Neural progenitor cell (in vitro differentiated cells): ENCODE measurements around the gene RARG. TPM values are rescaled to one million over a fixed set of nuclear protein-coding genes. Genes with fewer than 3 reads are reported as not detected.

ENCODE experiments used
- DNase-seq: peaks from one replicate; pipeline ENCODE4 v3.0.0-alpha.2; 2016; ENCODE audit warnings: low spot score
- H2AFZ ChIP-seq: fragments of 200-600 bp; sonication (generic); replicated peaks from 2 replicates; pipeline ENCODE4 v1.6.1; 2016; ENCODE audit warnings: antibody characterized with exemption
- H3F3A ChIP-seq: fragments of 200-600 bp; sonication (generic); 2 replicates; pipeline ENCODE4 v1.6.1; 2016; ENCODE audit warnings: antibody characterized with exemption, low read depth
- H3K27ac ChIP-seq: fragments of 200-600 bp; sonication (generic); 2 replicates; pipeline ENCODE4 v1.5.1; 2016; ENCODE audit warnings: mild to moderate bottlenecking
- H3K27me3 ChIP-seq: fragments of 200-600 bp; sonication (generic); 2 replicates; pipeline ENCODE4 v1.6.1; 2016; ENCODE audit warnings: mild to moderate bottlenecking, moderate library complexity
- H3K36me3 ChIP-seq: fragments of 200-600 bp; sonication (generic); 2 replicates; pipeline ENCODE4 v1.5.1; 2016
- H3K4me1 ChIP-seq: fragments of 200-600 bp; sonication (generic); 2 replicates; pipeline ENCODE4 v1.6.1; 2016; ENCODE audit warnings: mixed run types
- H3K4me2 ChIP-seq: fragments of 200-600 bp; sonication (generic); 2 replicates; pipeline ENCODE4 v1.6.1; 2016
- H3K4me3 ChIP-seq: fragments of 200-600 bp; sonication (generic); 2 replicates; pipeline ENCODE4 v1.5.1; 2016
- H3K79me2 ChIP-seq: fragments of 200-600 bp; sonication (generic); 2 replicates; pipeline ENCODE4 v1.6.1; 2016; ENCODE audit warnings: low read depth
- H3K9ac ChIP-seq: fragments of 200-600 bp; sonication (generic); 2 replicates; pipeline ENCODE4 v1.6.1; 2016
- H3K9me3 ChIP-seq: fragments of 200-600 bp; sonication (generic); 2 replicates; pipeline ENCODE4 v1.5.1; 2016; ENCODE audit warnings: low read depth
- H4K20me1 ChIP-seq: fragments of 200-600 bp; sonication (generic); 2 replicates; pipeline ENCODE4 v1.6.1; 2016; ENCODE audit warnings: low read depth
- H3K27ac Mint-ChIP-seq: 3 replicates; pipeline ENCODE4 v1.8.0; 2021; ENCODE audit warnings: mixed read lengths
- H3K27me3 Mint-ChIP-seq: 2 replicates; pipeline ENCODE4 v1.8.0; 2022; ENCODE audit warnings: low read depth, mild to moderate bottlenecking, inconsistent platforms, moderate library complexity, mixed read lengths; ENCODE audit not compliant: insufficient read depth
- H3K36me3 Mint-ChIP-seq: 3 replicates; pipeline ENCODE4 v1.8.0; 2021; ENCODE audit warnings: mixed read lengths
- H3K4me1 Mint-ChIP-seq: 3 replicates; pipeline ENCODE4 v1.8.0; 2021; ENCODE audit warnings: mixed read lengths
- H3K4me3 Mint-ChIP-seq: 3 replicates; pipeline ENCODE4 v1.8.0; 2021; ENCODE audit warnings: mild to moderate bottlenecking, moderate library complexity, mixed read lengths
- H3K9me3 Mint-ChIP-seq: 3 replicates; pipeline ENCODE4 v1.8.0; 2020; ENCODE audit warnings: mixed read lengths
- CTCF ChIP-seq: fragments of 200-600 bp; sonication (generic); IDR thresholded peaks from 2 replicates; pipeline ENCODE4 v1.5.1; 2017; ENCODE audit warnings: antibody characterized with exemption, mild to moderate bottlenecking
- EZH2 ChIP-seq: fragments of 200-600 bp; sonication (generic); IDR thresholded peaks from 2 replicates; pipeline ENCODE4 v1.6.1; 2017; ENCODE audit warnings: antibody characterized with exemption, mild to moderate bottlenecking, moderate library complexity
- EZH2phosphoT487 ChIP-seq: fragments of 200-600 bp; sonication (generic); IDR thresholded peaks from 2 replicates; pipeline ENCODE4 v1.6.1; 2017; ENCODE audit warnings: antibody characterized with exemption
- total RNA-seq: library from RNA; depleted of rRNA; stranded (reverse); fragments of >200 nt; gene quantifications from 2 replicates; pipeline ENCODE4 v1.2.3, GENCODE V29; 2015; ENCODE audit warnings: low replicate concordance

RARG gene
- total RNA-seq, 1 donor from 2014 or later: 17.0 TPM

- Histone ChIP-seq H2AFZ (no peak overlapping the region), H3K4me1 (peaks cover 50% of the 10 kb centered on the region), H4K20me1 (no peaks in the 10 kb centered on the region), H3F3A (peaks cover 35% of the 10 kb centered on the region), H3K4me3 (no peak overlapping the region), H3K79me2 (no peaks in the 10 kb centered on the region), H3K27ac (no peak overlapping the region), H3K36me3 (no peaks in the 10 kb centered on the region), H3K9ac (no peak overlapping the region), H3K4me2 (no peak overlapping the region), H3K9me3 (no peaks in the 10 kb centered on the region), H3K27me3 (no peaks in the 10 kb centered on the region)
- Mint-ChIP-seq H3K36me3 (peaks cover 2% of the 10 kb centered on the region), H3K4me3 (peak overlapping the region; percentile 39), H3K27ac (no peak overlapping the region), H3K27me3 (peaks cover 39% of the 10 kb centered on the region), H3K4me1 (peaks cover 51% of the 10 kb centered on the region), H3K9me3 (no peaks in the 10 kb centered on the region)
- TF ChIP-seq EZH2: no peak
- TF ChIP-seq EZH2phosphoT487: no peak
- TF ChIP-seq CTCF: no peak
- no peak for DNase-seq
Measured at GRCh38 chr12:53229454-53229853, 2.6 kb downstream of the RARG start.

- H3K79me2 ChIP-seq: no peaks in the 10 kb centered on the region
- no peak overlapping the region for H3K27ac ChIP-seq
- no peaks in the 10 kb centered on the region for H3K27me3 ChIP-seq
- H3F3A ChIP-seq: peaks cover 38% of the 10 kb centered on the region
- peaks cover 50% of the 10 kb centered on the region for H3K4me1 Mint-ChIP-seq
- DNase-seq: no peak
- no peak overlapping the region for H3K4me3 ChIP-seq
- no peak overlapping the region for H3K4me2 ChIP-seq
- H3K36me3 ChIP-seq: no peaks in the 10 kb centered on the region
- no peaks in the 10 kb centered on the region for H3K9me3 ChIP-seq
- peaks cover 30% of the 10 kb centered on the region for H3K27me3 Mint-ChIP-seq
- H3K36me3 Mint-ChIP-seq: peaks cover 2% of the 10 kb centered on the region
- H3K27ac Mint-ChIP-seq: no peak overlapping the region
- H3K9ac ChIP-seq: no peak overlapping the region
- H4K20me1 ChIP-seq: no peaks in the 10 kb centered on the region
- H3K9me3 Mint-ChIP-seq: no peaks in the 10 kb centered on the region
- TF ChIP-seq EZH2 (no peak), CTCF (no peak), EZH2phosphoT487 (no peak)
- H3K4me1 ChIP-seq: peaks cover 50% of the 10 kb centered on the region
- H2AFZ ChIP-seq: no peak overlapping the region
- H3K4me3 Mint-ChIP-seq: no peak overlapping the region
Measured at GRCh38 chr12:53227836-53228235, 4.2 kb downstream of the RARG start.

GRCh38 chr12:53227341-53227740, 4.7 kb downstream of the RARG start:
- H3K36me3 ChIP-seq: no peaks in the 10 kb centered on the region
- H3K27me3 ChIP-seq: no peaks in the 10 kb centered on the region
- Mint-ChIP-seq H3K9me3 (no peaks in the 10 kb centered on the region), H3K36me3 (peaks cover 2% of the 10 kb centered on the region), H3K4me3 (no peak overlapping the region), H3K27ac (no peak overlapping the region), H3K27me3 (peaks cover 25% of the 10 kb centered on the region), H3K4me1 (peaks cover 49% of the 10 kb centered on the region)
- H4K20me1 ChIP-seq: no peaks in the 10 kb centered on the region
- peaks cover 38% of the 10 kb centered on the region for H3F3A ChIP-seq
- DNase-seq: no peak
- H3K4me2 ChIP-seq: no peak overlapping the region
- H3K9me3 ChIP-seq: no peaks in the 10 kb centered on the region
- H3K9ac ChIP-seq: no peak overlapping the region
- H3K79me2 ChIP-seq: no peaks in the 10 kb centered on the region
- peaks cover 55% of the 10 kb centered on the region for H3K4me1 ChIP-seq
- H3K4me3 ChIP-seq: no peak overlapping the region
- H3K27ac ChIP-seq: no peak overlapping the region
- TF ChIP-seq CTCF (no peak), EZH2phosphoT487 (no peak), EZH2 (no peak)
- no peak overlapping the region for H2AFZ ChIP-seq
